Kidney (tissue), 14 donors: Measurements from ENCODE around the gene EYA4. TPM values are rescaled to one million over a fixed set of nuclear protein-coding genes. Genes with fewer than 3 reads are reported as not detected.

ENCODE experiments used
- DNase-seq, 5 donors: peaks; one replicate each; pipeline ENCODE4 v3.0.0-alpha.2; 2013 to 2020
- FAIRE-seq: peaks from 2 replicates; lab custom pipeline; 2012; peaks lifted over from hg19 to GRCh38; lab: Jason Lieb, UNC
- H3K27ac ChIP-seq, 2 donors: one replicate each; pipeline ENCODE4 v1.7.0; 2013; ENCODE audit warnings: low read depth in 2 of 2, low read length in 2 of 2, inconsistent platforms in 1 of 2
- H3K27me3 ChIP-seq: one replicate; pipeline ENCODE4 v1.7.1; 2013; ENCODE audit warnings: low read length, inconsistent platforms; ENCODE audit not compliant: control insufficient read depth, insufficient read depth
- H3K36me3 ChIP-seq, 3 donors: one replicate each; pipeline versions ENCODE4 v1.7.0 to v1.7.1; 2013; ENCODE audit warnings: low read length in 3 of 3, control low read depth in 1 of 3, inconsistent platforms in 1 of 3; ENCODE audit not compliant: insufficient read depth in 3 of 3, control insufficient read depth in 2 of 3
- H3K4me1 ChIP-seq, 3 donors: one replicate each; pipeline versions ENCODE4 v1.7.0 to v1.7.1; 2013; ENCODE audit warnings: low read length in 3 of 3, inconsistent platforms in 1 of 3, low read depth in 1 of 3; ENCODE audit not compliant: control insufficient read depth in 2 of 3, insufficient read depth in 2 of 3
- H3K4me3 ChIP-seq, 3 donors: one replicate each; pipeline versions ENCODE4 v1.7.0 to v1.8.1; 2013; ENCODE audit warnings: low read length in 3 of 3, control low read depth in 1 of 3, inconsistent platforms in 1 of 3
- H3K9ac ChIP-seq, 3 donors: one replicate each; pipeline versions ENCODE4 v1.7.0 to v1.7.1; 2013; ENCODE audit warnings: low read length in 3 of 3, control low read depth in 1 of 3, inconsistent platforms in 1 of 3
- H3K9me3 ChIP-seq, 3 donors: one replicate each; pipeline versions ENCODE4 v1.7.0 to v1.7.1; 2013; ENCODE audit warnings: low read length in 3 of 3, control low read depth in 1 of 3, inconsistent platforms in 1 of 3; ENCODE audit not compliant: control insufficient read depth in 2 of 3, insufficient read depth in 1 of 3
- CTCF ChIP-seq: IDR thresholded peaks from 3 replicates; pipeline ENCODE4 v1.5.1; 2012; ENCODE audit warnings: mild to moderate bottlenecking, moderate library complexity, borderline replicate concordance; ENCODE audit not compliant: insufficient read depth; ENCODE audit errors: extremely low read depth
- intact Hi-C: fragments of 100-400 bp; cut with DNase I; formaldehyde crosslinking; loops from one replicate; pipeline ENCODE4 v1.11.1; 2022
- polyA plus RNA-seq: library from polyadenylated mRNA; stranded (reverse); fragments of 350-450 nt; fragmentation: Illumina TruSeq; extraction: RNeasy Lipid Tissue Mini Kit (QIAGEN cat#74804); gene quantifications from one replicate; pipeline ENCODE4 v1.2.3, GENCODE V29; 2014; ENCODE audit warnings: low read depth, low replicate concordance; ENCODE audit not compliant: insufficient read depth
- total RNA-seq: library from RNA; stranded (reverse); fragmentation: NEBNext Ultra II Directional; extraction: Animal tissue kit (Norgen Biotek cat#: 25700); gene quantifications from one replicate; pipeline ENCODE4 v1.2.1, GENCODE V29; 2021
- donor health status: control.
- donor health status: control.
- donor health status: control.
- donor health status: control.
- donor health status: control.
- donor health status: DM: yes; HTN: yes; CAD: no.
- donor health status: Normal renal cell carcinoma (clear cell type).

The EYA4 gene
- total and polyA plus RNA-seq, 2 donors from 2014 or later: 0.99 to 5.0 TPM

- DNase-seq (no peak), FAIRE-seq (no peak)
- no peak overlapping the region for H3K27ac ChIP-seq
- H3K9ac ChIP-seq: no peak overlapping the region
- no peak for TF ChIP-seq CTCF
- no peaks in the 10 kb centered on the region for H3K36me3 ChIP-seq
- no peaks in the 10 kb centered on the region for H3K4me1 ChIP-seq
- H3K27me3 ChIP-seq: no peaks in the 10 kb centered on the region
- H3K9me3 ChIP-seq: no peaks in the 10 kb centered on the region
- intact Hi-C loops: no loop called here
- no peak overlapping the region for H3K4me3 ChIP-seq
Measured at GRCh38 chr6:133274813-133275212, 33.7 kb downstream of the EYA4 start.

GRCh38 chr6:133275213-133275612 is 34.1 kb downstream of the EYA4 start:
- TF ChIP-seq CTCF: no peak

GRCh38 chr6:133277228-133277899 is 36.2 kb downstream of the EYA4 start:
- intact Hi-C loops: no loop called here
- Histone ChIP-seq H3K27ac (no peak overlapping the region), H3K9me3 (no peaks in the 10 kb centered on the region), H3K36me3 (no peaks in the 10 kb centered on the region), H3K4me1 (no peaks in the 10 kb centered on the region), H3K27me3 (no peaks in the 10 kb centered on the region), H3K4me3 (no peak overlapping the region), H3K9ac (no peak overlapping the region)
- DNase-seq: no peak
- TF ChIP-seq CTCF: no peak
- FAIRE-seq: no peak

More at GRCh38 chr6:133275213-133275612, 34.1 kb downstream of the EYA4 start:
- no peak for FAIRE-seq
- intact Hi-C loops: no loop called here
- Histone ChIP-seq H3K36me3 (no peaks in the 10 kb centered on the region), H3K27ac (no peak overlapping the region), H3K9ac (no peak overlapping the region), H3K9me3 (no peaks in the 10 kb centered on the region), H3K4me1 (no peaks in the 10 kb centered on the region), H3K27me3 (no peaks in the 10 kb centered on the region), H3K4me3 (no peak overlapping the region)
- DNase-seq: no peak
